NT2/D1 (cell line): ENCODE data around the gene ADD2.

Experiments used
- SUZ12 ChIP-seq: IDR thresholded peaks from 2 replicates; pipeline ENCODE4 v1.6.1; 2011; ENCODE audit not compliant: insufficient read length, insufficient read depth; ENCODE audit errors: extremely low read depth
- YY1 ChIP-seq: IDR thresholded peaks from 2 replicates; pipeline ENCODE4 v1.6.1; 2011; ENCODE audit not compliant: insufficient read length, insufficient read depth
- ZNF274 ChIP-seq: IDR thresholded peaks from 2 replicates; pipeline ENCODE4 v1.6.1; 2011; ENCODE audit warnings: mild to moderate bottlenecking, low read depth, low read length

- TF ChIP-seq YY1 (no peak), ZNF274 (no peak), SUZ12 (no peak)
Measured at GRCh38 chr2:70687461-70687795, 80.6 kb downstream of the ADD2 start.
